SHP77 (cell line): Measurements from ENCODE around the gene MAPK8IP1.
A peak's percentile ranks its signal among the peaks of the same experiment; 100 is the strongest.

Experiments used
- DNase-seq, 2 experiments: peaks; one replicate each; lab custom pipeline; 2025; lab: John Stamatoyannopoulos, UW

The MAPK8IP1 gene

DNA sequence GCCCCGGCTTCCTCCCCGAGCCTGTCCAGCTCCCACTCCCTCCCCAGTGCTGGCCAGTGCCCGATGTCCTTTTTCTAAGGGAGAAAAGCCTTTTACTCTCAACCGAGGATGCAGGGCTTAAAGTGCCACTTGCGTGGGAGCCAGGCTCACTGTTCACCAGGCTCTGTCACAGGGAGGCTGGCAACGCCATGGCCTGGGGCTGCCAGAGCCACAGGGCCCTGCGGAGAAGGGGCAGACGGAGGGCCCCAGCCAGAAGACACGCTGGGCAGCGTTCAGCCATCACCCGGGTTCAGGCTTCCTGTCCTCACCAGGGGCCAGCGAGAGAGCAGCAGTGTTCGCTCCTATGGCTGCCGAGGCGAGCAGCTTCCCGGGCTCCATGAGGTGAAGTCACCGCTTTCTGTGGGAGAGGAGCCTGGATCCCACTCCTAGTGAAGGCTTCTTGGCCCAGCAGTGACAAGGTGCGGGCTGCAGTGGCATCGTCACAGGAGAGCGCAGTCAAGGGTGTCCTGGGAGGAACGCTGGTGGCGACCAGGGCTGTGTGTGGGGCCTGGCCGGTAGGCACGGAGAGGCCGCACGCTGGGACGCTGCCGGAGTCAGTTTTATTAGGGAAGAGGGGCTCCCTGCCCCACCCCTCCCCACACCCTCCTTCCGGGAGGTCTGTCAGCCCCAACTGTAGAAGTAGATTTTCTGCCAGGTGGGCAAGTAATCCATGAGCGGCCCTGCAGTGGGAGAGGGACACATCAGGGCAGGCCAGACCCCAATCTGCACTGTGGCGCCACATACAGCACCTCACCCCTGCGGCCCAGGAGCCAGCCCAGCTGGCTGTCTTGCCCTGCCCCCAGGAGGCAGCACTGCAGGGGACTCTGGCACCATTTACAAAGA is 24.4 kb downstream of the MAPK8IP1 start:
- DNase-seq = no peak

DNA sequence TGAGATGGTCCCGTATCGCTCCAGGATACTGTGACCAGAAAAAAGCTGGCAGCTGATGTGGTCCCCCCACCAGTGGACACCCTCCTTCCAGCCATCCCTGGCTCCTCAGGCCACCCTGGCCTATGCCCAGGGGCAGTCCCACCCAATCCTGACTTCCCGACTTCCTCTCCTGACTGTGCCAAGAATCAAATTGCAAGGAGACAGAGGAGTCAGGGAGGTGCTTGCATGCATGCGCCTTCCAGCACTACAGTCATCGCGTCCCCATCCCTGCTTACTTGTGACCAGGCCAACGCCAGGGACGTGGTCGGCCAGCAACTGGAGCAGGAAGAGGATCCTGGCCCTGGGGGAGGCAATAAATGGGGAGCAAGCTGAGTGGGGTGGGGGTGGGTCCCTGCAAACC is 25.2 kb downstream of the MAPK8IP1 start:
- DNase-seq = no peak

- DNase-seq = no peak
These were observed 28.1 kb downstream of the MAPK8IP1 start for GRCh38 chr11:45913514-45913913.

- DNase-seq = no peak
These were observed 28.6 kb downstream of the MAPK8IP1 start for GRCh38 chr11:45913942-45914635.

DNA sequence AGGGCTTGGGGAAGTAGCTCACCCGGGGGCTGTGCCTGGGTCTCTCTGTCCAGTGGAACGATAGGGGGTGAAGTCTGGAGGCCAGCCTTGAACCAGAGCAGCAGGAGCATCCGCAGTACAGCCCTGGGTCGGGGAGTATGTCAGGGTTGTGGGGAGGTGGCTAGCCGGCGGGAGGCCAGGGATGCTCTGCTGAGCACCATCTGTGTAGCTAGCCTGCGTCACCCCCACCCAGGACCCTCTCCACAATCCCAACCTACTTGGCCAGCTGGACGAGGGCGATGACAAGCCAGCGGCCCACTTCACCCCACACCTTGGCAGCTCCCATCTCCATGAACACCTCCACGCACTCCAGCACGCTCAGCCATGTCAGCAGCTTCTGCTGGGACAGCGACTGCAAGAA is 30.0 kb downstream of the MAPK8IP1 start:
- DNase-seq = no peak

DNA sequence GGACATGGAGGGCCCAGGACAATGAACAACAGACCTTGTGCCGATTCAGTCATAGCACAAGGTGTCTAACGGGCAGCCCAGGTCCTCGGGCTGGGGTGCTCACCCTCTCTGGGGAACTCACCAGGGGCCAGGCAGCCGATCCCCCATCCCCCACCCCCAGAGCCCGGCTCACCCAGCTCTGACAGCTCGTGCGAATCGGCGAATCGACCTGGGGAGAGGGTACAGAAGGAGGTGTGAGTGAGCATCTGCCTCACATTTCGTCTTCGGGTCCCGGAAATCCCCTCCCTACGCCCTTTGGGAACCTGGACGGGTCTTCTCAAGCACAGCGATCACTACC is 31.8 kb downstream of the MAPK8IP1 start:
- no peak for DNase-seq

- DNase-seq = peak; percentile 97 to 98
These were observed 32.3 kb downstream of the MAPK8IP1 start, which contains the start of gene PEX16 for GRCh38 chr11:45917623-45918330. PEX16 (minus strand) TSS chr11:45917877; CDS start chr11:45917811, 66 bp downstream.

- DNase-seq = peak; percentile 83 to 86
These were observed 33.0 kb downstream of the MAPK8IP1 start for GRCh38 chr11:45918331-45918941.

GRCh38 chr11:45918962-45919675 is 33.7 kb downstream of the MAPK8IP1 start:
- DNase-seq = no peak

- no peak for DNase-seq
These were observed 34.5 kb downstream of the MAPK8IP1 start for GRCh38 chr11:45919806-45920530.

GRCh38 chr11:45920531-45921477 is 35.4 kb downstream of the MAPK8IP1 start:
- DNase-seq = no peak

GRCh38 chr11:45921561-45922424 is 36.3 kb downstream of the MAPK8IP1 start:
- DNase-seq = peak; percentile 18 to 57

DNA sequence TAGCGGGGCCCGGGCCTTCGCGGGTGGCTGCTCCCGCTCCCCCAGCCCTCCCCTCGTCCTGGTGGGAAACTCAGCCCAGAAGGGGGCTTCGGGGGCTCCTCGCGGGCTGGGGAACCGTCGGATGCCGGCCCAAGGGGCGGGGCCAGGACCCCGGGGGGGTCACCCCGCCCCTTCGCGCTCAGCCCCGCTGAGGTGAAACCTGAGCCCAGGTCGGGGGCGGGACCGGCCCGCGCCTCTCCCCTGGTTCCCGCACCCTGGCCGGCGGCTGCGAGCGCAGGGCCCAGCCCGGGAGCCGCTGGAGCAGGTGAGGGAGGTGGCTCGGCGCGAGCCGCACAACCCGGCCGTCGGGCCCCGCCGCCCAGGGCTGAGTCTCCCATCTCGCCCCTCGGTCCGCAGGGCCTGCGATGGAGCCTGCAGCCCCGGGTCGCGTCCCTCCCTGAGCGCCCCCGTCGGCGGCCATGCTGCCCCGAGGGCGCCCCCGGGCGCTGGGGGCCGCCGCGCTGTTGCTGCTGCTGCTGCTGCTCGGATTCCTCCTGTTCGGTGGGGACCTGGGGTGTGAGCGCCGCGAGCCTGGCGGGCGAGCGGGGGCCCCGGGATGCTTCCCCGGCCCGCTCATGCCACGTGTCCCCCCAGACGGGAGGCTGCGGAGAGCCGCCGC is 37.1 kb downstream of the MAPK8IP1 start, which contains the start of gene LARGE2:
TSS of gene LARGE2 (plus strand) at position 232 of the 658 bp plus-strand sequence. CDS start at position 459, 227 bp downstream.
- peak in 1 of 2 experiments; percentile 43 for DNase-seq

GRCh38 chr11:45924036-45924915 is 38.8 kb downstream of the MAPK8IP1 start:
- DNase-seq = no peak

DNA sequence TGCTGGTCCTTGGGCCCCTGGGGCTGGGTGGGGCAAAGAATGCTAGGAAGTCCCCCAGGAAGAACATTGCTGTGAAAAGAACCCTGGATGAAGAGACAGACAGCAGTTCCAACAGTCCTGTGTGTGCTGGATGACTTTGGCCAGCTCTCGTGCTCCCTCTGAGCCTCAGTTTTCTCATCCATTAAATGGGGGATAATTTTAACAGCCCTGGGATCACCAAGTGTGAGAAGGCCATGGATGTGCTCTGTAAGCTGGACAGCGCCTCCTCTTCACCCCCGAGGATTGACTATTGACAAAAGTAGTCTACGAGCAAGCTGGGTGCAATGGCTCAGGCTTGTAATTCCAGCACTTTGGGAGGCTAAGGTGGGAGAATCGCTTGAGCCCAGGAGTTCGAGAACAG is 39.5 kb downstream of the MAPK8IP1 start:
- DNase-seq = no peak

DNA sequence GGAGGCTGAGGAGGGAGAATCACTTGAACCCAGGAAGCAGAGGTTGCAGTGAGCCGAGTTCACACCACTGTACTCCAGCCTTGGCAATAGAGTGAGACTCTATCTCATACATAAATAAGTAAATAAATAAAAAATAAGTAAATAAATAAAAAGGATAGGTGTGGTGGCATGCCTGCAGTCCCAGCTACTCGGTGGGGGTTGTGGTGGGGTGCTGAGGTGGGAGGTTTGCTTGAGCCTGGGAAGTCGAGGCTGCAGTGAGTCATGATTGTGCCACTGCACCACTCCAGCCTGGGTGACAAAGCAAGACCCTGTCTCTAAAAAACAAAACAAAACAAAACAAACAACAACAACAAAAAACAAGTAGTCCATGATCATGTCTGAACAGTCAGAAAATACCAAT is 40.1 kb downstream of the MAPK8IP1 start:
- DNase-seq = no peak

DNA sequence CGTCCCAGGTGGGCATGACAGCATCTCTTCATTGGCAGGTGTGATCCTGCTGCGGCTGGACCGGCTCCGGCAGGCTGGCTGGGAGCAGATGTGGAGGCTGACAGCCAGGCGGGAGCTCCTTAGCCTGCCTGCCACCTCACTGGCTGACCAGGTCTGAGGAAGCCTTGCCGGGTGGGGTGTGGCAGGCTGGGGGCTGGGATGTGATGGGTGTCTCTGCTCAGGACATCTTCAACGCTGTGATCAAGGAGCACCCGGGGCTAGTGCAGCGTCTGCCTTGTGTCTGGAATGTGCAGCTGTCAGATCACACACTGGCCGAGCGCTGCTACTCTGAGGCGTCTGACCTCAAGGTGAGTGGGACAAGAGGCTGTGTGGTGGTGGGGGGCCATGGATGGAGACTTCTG is 40.5 kb downstream of the MAPK8IP1 start:
- DNase-seq = no peak
